ENCODE data around the gene RASSF5. TPM values are rescaled to one million over a fixed set of nuclear protein-coding genes. Genes with fewer than 3 reads are reported as not detected.

The RASSF5 gene
- total and polyA plus RNA-seq, 2 of the 13 experiments (the other 11 are each of a cell fraction or from before 2014, with no cell fraction given), result 0.18 to 0.40 TPM

DNA sequence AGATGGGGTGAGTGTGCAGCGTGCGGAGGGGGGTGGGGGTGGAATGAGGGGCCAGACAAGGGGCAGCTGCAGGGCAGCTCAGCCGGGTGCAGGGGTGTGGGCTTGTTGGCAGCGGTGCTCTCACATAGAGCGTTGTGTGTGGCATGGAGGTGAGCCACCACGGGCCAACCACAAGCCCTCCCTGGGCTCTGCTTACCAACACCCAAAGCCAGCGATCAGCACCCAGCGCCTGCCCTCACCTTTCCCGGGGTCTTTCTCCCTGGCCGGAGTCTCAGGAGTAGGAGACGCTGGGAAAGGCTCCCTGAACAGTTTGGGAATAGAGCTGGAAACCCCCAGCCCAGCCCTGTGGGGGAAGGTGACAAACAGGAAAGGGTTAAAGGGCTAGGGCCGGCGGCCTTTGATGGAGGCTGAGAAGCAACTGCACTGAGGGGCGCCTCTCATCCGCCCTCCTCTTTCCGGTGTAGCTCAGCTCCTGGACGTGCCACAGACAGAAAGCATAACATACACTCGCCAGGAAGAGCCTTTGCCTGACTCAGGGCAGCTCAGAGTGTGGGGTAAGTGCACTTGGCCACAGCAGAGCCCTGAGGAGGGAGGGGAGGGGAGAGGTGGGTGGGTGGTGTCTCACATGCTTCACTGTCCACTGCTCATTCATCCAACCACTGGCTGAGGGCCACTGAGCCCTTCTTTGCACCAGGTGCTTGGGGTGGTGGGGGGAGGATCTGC is 36.5 kb upstream of the RASSF5 start (continued):
- TF ChIP-seq, protein P1, sequence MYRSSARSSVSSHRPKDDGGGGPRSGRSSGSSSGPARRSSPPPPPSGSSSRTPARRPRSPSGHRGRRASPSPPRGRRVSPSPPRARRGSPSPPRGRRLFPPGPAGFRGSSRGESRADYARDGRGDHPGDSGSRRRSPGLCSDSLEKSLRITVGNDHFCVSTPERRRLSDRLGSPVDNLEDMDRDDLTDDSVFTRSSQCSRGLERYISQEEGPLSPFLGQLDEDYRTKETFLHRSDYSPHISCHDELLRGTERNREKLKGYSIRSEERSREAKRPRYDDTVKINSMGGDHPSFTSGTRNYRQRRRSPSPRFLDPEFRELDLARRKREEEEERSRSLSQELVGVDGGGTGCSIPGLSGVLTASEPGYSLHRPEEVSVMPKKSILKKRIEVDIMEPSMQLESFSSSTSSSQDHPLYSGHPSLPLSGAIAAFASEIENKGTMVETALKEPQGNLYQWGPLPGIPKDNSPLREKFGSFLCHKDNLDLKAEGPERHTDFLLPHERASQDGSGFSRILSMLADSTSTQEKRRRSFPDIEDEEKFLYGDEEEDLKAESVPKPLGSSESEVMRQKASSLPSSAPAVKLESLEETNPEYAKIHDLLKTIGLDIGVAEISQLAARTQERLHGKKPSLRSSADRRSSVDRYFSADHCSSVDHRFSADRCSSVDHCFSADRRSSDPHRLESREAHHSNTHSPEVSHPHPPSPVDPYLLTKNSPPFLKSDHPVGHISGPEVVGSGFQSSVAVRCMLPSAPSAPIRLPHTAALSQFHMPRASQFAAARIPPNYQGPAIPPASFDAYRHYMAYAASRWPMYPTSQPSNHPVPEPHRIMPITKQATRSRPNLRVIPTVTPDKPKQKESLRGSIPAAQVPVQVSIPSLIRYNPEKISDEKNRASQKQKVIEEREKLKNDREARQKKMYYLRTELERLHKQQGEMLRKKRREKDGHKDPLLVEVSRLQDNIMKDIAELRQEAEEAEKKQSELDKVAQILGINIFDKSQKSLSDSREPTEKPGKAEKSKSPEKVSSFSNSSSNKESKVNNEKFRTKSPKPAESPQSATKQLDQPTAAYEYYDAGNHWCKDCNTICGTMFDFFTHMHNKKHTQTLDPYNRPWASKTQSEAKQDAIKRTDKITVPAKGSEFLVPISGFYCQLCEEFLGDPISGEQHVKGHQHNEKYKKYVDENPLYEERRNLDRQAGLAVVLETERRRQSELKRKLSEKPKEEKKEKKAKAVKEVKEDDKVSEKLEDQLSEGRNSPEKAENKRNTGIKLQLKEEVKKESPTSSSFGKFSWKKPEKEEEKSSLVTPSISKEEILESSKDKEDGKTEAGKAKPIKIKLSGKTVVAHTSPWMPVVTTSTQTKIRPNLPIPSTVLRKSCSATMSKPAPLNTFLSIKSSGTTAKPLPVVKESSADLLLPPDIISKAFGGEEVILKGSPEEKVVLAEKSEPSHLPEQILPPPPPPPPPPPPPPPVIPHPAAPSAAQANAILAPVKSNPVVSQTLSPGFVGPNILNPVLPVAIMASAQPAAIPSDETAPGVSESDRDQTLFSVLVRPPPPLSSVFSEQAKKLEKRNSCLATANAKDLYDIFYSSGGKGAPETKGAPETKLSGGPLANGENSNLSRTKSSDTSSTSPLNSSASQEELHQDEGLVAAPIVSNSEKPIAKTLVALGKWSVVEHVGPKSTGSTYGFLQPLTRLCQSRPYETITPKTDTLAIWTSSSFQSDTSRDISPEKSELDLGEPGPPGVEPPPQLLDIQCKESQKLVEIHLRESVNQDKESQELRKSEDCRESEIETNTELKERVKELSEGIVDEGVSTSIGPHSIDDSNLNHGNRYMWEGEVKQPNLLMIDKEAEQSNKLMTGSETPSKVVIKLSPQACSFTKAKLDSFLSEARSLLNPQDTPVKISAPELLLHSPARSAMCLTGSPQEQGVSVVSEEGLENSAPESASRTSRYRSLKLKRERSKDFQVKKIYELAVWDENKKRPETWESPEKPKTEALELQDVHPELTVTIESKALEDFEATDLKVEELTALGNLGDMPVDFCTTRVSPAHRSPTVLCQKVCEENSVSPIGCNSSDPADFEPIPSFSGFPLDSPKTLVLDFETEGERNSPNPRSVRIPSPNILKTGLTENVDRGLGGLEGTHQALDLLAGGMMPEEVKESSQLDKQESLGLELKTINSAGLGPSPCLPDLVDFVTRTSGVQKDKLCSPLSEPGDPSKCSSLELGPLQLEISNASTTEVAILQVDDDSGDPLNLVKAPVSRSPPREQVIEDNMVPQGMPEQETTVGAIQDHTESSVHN (CRISPR knock-in tag; IDR thresholded peaks at IDR 0.05), result no peak
- TF ChIP-seq MYC (CRISPR knock-in tag; IDR thresholded peaks at IDR 0.05; ENCODE audit: borderline replicate concordance), result 0 out of 2 replicates have a peak, but pooled peaks have one; percentile 13
- TF ChIP-seq ZIK1 (CRISPR knock-in tag; IDR thresholded peaks at IDR 0.05; ENCODE audit: borderline replicate concordance, low read depth), result no peak
- TF ChIP-seq, protein P2, sequence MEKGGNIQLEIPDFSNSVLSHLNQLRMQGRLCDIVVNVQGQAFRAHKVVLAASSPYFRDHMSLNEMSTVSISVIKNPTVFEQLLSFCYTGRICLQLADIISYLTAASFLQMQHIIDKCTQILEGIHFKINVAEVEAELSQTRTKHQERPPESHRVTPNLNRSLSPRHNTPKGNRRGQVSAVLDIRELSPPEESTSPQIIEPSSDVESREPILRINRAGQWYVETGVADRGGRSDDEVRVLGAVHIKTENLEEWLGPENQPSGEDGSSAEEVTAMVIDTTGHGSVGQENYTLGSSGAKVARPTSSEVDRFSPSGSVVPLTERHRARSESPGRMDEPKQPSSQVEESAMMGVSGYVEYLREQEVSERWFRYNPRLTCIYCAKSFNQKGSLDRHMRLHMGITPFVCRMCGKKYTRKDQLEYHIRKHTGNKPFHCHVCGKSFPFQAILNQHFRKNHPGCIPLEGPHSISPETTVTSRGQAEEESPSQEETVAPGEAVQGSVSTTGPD (CRISPR knock-in tag; IDR thresholded peaks at IDR 0.05), result peak; percentile 50; the same call in 1 of the 2 replicates
- TF ChIP-seq, protein P3, sequence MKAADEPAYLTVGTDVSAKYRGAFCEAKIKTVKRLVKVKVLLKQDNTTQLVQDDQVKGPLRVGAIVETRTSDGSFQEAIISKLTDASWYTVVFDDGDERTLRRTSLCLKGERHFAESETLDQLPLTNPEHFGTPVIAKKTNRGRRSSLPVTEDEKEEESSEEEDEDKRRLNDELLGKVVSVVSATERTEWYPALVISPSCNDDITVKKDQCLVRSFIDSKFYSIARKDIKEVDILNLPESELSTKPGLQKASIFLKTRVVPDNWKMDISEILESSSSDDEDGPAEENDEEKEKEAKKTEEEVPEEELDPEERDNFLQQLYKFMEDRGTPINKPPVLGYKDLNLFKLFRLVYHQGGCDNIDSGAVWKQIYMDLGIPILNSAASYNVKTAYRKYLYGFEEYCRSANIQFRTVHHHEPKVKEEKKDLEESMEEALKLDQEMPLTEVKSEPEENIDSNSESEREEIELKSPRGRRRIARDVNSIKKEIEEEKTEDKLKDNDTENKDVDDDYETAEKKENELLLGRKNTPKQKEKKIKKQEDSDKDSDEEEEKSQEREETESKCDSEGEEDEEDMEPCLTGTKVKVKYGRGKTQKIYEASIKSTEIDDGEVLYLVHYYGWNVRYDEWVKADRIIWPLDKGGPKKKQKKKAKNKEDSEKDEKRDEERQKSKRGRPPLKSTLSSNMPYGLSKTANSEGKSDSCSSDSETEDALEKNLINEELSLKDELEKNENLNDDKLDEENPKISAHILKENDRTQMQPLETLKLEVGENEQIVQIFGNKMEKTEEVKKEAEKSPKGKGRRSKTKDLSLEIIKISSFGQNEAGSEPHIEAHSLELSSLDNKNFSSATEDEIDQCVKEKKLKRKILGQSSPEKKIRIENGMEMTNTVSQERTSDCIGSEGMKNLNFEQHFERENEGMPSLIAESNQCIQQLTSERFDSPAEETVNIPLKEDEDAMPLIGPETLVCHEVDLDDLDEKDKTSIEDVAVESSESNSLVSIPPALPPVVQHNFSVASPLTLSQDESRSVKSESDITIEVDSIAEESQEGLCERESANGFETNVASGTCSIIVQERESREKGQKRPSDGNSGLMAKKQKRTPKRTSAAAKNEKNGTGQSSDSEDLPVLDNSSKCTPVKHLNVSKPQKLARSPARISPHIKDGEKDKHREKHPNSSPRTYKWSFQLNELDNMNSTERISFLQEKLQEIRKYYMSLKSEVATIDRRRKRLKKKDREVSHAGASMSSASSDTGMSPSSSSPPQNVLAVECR (CRISPR knock-in tag; IDR thresholded peaks at IDR 0.05; ENCODE audit: borderline replicate concordance), result 0 out of 2 replicates have a peak, but pooled peaks have one; percentile 41
- TF ChIP-seq ATM (IDR thresholded peaks at IDR 0.05; ENCODE audit: borderline replicate concordance), result no peak
- 0 out of 2 replicates have a peak, but pooled peaks have one; percentile 22 for TF ChIP-seq ZNF143 (CRISPR knock-in tag; IDR thresholded peaks at IDR 0.05)
- TF ChIP-seq ZNF17 (CRISPR knock-in tag; IDR thresholded peaks at IDR 0.05), result no peak
- no peak for TF ChIP-seq ZNF678 (CRISPR knock-in tag; IDR thresholded peaks at IDR 0.05)
- no peak for TF ChIP-seq IKZF1 (IDR thresholded peaks at IDR 0.05)
- no peak for TF ChIP-seq STAG1 (CRISPR knock-in tag; IDR thresholded peaks at IDR 0.05)
